A549 treated with AZD9567 at 1 μM for 4 hours (cell line): ENCODE results near the gene USP33. TPM values are rescaled to one million over a fixed set of nuclear protein-coding genes. Genes with fewer than 3 reads are reported as not detected.

ENCODE experiments used
- total RNA-seq: library from RNA; stranded (reverse); fragments of 200-300 nt; extraction: Qiagen RNA extraction; gene quantifications from 5 replicates; pipeline ENCODE4 v1.2.3, GENCODE V29; 2022; ENCODE audit not compliant: insufficient read depth

Gene USP33
- 14.9 to 19.6 TPM (median 19.1 TPM) in 5 replicates for total RNA-seq

DNA sequence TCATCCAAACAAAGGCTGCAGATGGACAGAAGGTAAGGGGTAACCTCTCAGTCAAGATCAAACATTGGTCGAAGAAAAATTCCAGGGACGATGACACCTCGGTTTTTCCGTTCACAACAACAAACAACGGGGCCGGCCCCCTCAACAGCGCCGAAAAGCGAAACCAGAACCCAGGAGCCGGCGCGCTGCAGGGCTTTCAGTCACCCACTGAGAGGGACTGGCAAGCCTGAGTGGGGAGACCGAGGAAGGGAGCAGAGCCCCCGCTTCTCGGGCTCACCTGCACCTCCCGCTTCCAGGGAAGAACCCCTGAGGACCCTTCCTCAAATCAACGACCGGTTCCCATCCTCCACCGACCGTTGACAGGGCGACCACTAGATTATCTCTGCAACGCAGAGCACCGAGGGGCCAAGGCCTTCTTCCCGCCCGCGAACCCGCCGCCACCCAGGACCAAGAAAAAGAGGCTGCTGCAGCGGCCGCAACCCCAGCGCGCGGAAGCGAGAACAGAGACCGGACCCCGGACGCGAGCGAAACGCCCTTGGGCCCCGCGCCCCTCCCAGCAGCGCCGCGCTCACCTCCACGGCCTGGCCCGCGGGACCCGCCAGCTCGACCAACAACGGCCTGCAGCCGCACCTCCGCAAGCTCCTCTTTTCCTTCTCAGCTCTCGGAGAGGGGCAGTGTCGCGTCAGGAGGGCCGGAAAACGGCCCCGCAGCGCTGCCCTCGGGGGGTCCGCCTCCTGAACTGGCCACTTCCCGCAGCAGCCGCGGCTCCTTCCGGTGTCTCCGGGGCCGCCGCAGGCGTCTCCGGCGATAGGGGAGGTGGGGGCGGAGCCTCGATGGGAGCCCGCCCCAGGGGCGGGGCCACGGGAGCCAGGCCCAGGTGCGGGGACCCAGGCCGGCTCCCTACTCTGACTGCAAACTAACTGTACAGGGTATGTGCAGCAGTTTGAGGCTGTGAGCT, at the start of gene USP33:
Gene USP33, minus strand, starts transcription at position 782 of the 958 bp plus-strand sequence. CDS start 18,155 bp downstream, outside the sequence.

GRCh38 chr1:77779529-77780281, 20.1 kb upstream of the USP33 start, which contains the start of gene MIGA1:
MIGA1 (plus strand) TSS chr1:77779649; CDS start chr1:77783253, 3,604 bp downstream.

DNA sequence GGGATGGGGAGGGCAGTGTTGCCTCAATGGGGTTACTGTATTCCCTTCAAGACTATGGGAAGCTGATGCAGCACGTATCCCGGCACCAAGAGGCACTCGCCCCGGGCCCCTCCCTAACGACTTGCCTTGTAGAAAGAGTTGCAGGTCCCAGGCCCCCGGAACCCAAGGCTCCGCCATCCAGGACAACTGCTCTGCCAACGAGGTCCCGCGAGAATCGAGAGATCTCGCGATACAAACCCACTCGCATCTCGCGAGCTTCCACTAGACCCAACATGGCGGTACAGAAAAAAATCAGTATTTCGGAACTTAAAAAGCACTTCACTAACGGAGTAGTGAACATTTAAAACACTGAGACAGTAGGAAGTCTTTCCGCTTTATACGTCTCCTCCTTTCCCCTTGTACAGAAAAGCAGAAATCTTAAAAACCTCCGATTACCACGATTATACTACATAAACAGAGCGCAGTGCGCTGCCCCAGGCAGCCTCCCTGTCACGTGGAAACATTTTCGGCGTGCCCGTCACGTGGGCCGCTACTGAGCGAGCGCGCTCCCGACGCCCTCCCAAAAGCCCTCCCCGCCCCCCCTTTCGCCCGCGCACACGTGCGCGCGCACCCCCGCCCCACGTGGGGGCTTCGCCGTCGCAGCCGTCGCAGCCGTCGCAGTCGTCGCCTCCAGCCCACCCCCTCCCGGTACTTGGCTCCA, 77.0 kb downstream of the USP33 start, which contains the start of gene ZZZ3:
Gene ZZZ3, minus strand, starts transcription at position 199 of the 700 bp plus-strand sequence. CDS start 49,304 bp downstream, outside the sequence.

Other genes with a start within 250 kb of the USP33 start
- 15.9 to 18.9 TPM (median 17.5 TPM) in 5 replicates for gene ZZZ3, start 77.2 kb downstream of the USP33 start, total RNA-seq
- gene MIGA1, start 19.8 kb upstream of the USP33 start, total RNA-seq = 5.0 to 7.3 TPM (median 6.9 TPM) in 5 replicates
- gene NEXN, start 128.8 kb upstream of the USP33 start, total RNA-seq = 4.6 to 8.6 TPM (median 5.2 TPM) in 5 replicates
- 85.5 to 132 TPM (median 100 TPM) in 5 replicates for gene FUBP1, start 219.2 kb upstream of the USP33 start, total RNA-seq
- 30.0 to 39.3 TPM (median 36.8 TPM) in 5 replicates for gene DNAJB4, start 245.1 kb upstream of the USP33 start, total RNA-seq